Mucosa of descending colon (tissue), 3 donors: ENCODE measurements around the gene MRPL36. TPM values are rescaled to one million over a fixed set of nuclear protein-coding genes. Genes with fewer than 3 reads are reported as not detected.

ENCODE experiments used
- ATAC-seq: fragments of 200-7000 bp; cut with Tn5 transposase; one replicate; pipeline ENCODE4 v1.9.1; 2020; ENCODE audit warnings: mild to moderate bottlenecking, moderate library complexity
- DNase-seq, 3 donors: peaks; one replicate each; pipeline ENCODE4 v3.0.0-alpha.2; 2020
- H3K36me3 ChIP-seq: fragments of 200-600 bp; one replicate; pipeline ENCODE4 v1.8.0; 2021; ENCODE audit warnings: low read depth, mild to moderate bottlenecking
- H3K4me1 ChIP-seq: fragments of 200-600 bp; one replicate; pipeline ENCODE4 v1.8.0; 2021; ENCODE audit warnings: low read depth, mild to moderate bottlenecking
- H3K4me3 ChIP-seq: fragments of 200-600 bp; one replicate; pipeline ENCODE4 v1.8.0; 2021; ENCODE audit warnings: mild to moderate bottlenecking
- H3K9me3 ChIP-seq: fragments of 200-600 bp; one replicate; pipeline ENCODE4 v1.8.0; 2021; ENCODE audit warnings: mild to moderate bottlenecking
- intact Hi-C, 2 donors: fragments of 100-400 bp; cut with DNase I in 1 of 2; cut with micrococcal nuclease in 1 of 2; formaldehyde crosslinking; loops; one replicate each; pipeline versions ENCODE4 v1.11.0 to v1.11.1; 2022; cut with DNase I, micrococcal nuclease
- total RNA-seq, 3 donors: library from RNA; stranded (reverse); fragmentation: NEBNext Ultra II Directional in 2 of 3; extraction: Animal tissue kit (Norgen Biotek cat#: 25700) in 2 of 3; gene quantifications; one replicate each; pipeline versions ENCODE4 v1.2.1 to v1.2.4, GENCODE V29; 2021 to 2023
- TF ChIP-seq, protein P1 (sequence below): fragments of 200-600 bp; IDR thresholded peaks from one replicate; pipeline ENCODE4 v1.8.0; 2022; ENCODE audit warnings: antibody characterized with exemption, mild to moderate bottlenecking
- donor health status: DM: no; HTN: no; CAD: no; lungs with moderate emphysema.
- donor health status: DM: no; HTN: no; CAD: no.
- donor health status: DM: no; HTN: yes; CAD: no.

MRPL36 gene
- total RNA-seq, 3 donors from 2014 or later, result 26.3 to 41.4 (median 28.6) TPM

DNA sequence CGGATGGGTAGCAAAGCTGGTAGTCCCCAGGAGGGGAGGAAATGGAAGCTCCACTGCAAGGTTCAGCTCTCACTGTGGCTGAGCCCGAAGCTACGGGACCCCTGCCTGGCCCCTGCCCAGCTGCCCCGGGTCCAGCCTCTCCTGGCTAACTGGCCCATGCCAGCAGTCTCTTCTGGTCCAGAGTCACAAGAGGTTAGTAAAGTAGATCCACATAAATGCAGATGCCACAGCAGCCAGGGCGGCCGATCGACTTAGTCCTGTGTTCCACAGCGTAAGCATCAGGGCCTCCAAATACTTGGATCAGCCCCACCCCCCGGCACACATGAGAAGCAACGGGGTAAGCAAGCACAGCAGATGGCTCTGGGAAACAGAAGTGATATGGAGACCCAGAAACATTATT, 42.1 kb downstream of the MRPL36 start:
- Histone ChIP-seq H3K4me1 (no peaks in the 10 kb centered on the region), H3K9me3 (no peaks in the 10 kb centered on the region), H3K4me3 (no peak overlapping the region), H3K36me3 (no peaks in the 10 kb centered on the region)
- DNase-seq (no peak), ATAC-seq (no peak)
- TF ChIP-seq, protein P1, sequence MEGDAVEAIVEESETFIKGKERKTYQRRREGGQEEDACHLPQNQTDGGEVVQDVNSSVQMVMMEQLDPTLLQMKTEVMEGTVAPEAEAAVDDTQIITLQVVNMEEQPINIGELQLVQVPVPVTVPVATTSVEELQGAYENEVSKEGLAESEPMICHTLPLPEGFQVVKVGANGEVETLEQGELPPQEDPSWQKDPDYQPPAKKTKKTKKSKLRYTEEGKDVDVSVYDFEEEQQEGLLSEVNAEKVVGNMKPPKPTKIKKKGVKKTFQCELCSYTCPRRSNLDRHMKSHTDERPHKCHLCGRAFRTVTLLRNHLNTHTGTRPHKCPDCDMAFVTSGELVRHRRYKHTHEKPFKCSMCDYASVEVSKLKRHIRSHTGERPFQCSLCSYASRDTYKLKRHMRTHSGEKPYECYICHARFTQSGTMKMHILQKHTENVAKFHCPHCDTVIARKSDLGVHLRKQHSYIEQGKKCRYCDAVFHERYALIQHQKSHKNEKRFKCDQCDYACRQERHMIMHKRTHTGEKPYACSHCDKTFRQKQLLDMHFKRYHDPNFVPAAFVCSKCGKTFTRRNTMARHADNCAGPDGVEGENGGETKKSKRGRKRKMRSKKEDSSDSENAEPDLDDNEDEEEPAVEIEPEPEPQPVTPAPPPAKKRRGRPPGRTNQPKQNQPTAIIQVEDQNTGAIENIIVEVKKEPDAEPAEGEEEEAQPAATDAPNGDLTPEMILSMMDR, result no peak
- intact Hi-C loops, result no loop called here

DNA sequence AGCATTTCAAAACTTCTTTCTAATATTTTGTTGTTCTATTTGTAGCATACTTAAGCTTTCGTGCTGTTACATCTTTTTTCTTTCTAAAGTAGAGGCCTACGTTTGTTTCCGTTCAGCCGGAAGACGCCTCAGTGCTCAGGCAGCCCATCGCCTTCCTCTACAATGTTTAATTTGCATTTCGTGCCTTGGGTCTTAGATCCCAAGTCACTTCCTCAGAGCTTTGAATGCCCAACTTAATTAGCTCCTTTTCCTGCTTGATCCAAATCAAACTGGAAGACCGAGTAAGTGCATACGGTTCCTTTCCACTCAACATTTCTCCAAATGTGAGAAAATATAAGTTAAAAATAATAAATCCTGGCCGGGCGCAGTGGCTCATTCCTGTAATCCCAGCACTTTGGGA, 43.2 kb downstream of the MRPL36 start:
- no peaks in the 10 kb centered on the region for H3K36me3 ChIP-seq
- TF ChIP-seq, protein P1, result no peak
- ATAC-seq, result no peak
- H3K9me3 ChIP-seq, result no peaks in the 10 kb centered on the region
- H3K4me1 ChIP-seq, result no peaks in the 10 kb centered on the region
- intact Hi-C loops, result no loop called here
- no peak overlapping the region for H3K4me3 ChIP-seq
- DNase-seq, result no peak

DNA sequence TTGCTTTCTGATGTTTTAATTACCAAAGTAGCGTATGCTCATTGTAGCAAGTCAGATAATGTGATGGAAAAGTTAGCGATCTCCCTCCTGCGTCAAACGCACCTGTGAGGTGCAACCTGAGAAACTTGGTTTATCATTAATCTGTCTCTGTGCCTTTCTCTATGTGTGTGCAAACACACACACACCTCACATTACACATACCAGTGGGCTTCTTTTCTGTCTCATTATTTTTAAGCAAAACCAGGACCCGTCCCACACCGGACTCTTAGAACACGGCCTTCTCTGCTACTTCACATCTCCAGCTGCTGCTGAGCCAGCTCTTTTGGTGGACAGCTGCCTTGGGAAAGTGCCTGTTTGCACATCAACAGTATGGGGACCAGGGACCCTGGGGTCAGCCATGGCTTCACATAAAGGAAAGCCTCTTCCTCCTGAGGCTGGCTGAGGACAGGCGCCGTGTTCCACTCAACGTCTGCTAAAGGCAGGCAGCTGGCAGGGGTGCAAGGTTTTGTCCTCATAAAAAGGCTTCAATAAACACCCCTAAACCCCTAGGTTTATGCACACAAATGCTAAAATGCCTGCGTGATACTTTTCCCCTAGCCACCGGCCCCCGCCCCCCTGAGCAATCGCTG, 44.2 kb downstream of the MRPL36 start:
- Histone ChIP-seq H3K9me3 (no peaks in the 10 kb centered on the region), H3K4me3 (no peak overlapping the region), H3K36me3 (no peaks in the 10 kb centered on the region), H3K4me1 (no peaks in the 10 kb centered on the region)
- TF ChIP-seq, protein P1, result no peak
- intact Hi-C loops, result no loop called here
- DNase-seq, result no peak
- no peak for ATAC-seq

DNA sequence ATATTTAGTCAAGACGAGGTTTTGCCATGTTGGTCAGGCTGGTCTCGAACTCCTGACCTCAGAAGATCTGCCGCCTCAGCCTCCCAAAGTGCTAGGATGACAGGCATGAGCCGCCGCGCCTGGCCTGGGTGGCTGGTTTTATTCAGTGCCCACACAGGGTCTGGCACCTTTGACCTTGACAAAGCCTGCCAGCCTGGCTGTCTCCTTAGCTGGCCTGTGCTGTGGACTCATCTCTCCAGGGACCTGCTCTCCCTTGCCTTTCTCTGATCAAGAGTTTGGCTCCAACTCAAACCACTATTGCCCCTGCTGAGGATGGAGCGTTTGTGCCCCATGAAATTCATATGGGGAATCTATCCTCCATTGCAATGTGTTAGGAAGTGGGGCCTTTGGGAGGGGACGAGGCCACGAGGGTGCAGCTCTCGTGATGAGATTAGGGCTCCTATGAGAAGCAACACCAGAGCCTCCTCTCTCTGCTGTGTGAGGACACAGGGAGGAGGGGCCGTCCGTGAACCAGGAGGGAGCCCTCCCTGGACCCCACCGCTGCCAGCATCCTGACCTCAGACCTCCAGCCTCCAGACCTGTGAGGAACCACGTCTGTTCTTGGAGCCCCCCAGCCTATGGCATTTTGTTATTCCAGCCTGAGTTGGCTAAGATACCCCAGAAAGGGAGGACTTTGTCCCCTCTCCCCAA, 45.0 kb downstream of the MRPL36 start:
- intact Hi-C loops, result no loop called here
- ATAC-seq, result no peak
- H3K4me3 ChIP-seq, result no peak overlapping the region
- TF ChIP-seq, protein P1, result no peak
- H3K4me1 ChIP-seq, result no peaks in the 10 kb centered on the region
- peak in 1 of 3 donors; percentile 19 for DNase-seq
- H3K9me3 ChIP-seq, result no peaks in the 10 kb centered on the region
- H3K36me3 ChIP-seq, result no peaks in the 10 kb centered on the region

DNA sequence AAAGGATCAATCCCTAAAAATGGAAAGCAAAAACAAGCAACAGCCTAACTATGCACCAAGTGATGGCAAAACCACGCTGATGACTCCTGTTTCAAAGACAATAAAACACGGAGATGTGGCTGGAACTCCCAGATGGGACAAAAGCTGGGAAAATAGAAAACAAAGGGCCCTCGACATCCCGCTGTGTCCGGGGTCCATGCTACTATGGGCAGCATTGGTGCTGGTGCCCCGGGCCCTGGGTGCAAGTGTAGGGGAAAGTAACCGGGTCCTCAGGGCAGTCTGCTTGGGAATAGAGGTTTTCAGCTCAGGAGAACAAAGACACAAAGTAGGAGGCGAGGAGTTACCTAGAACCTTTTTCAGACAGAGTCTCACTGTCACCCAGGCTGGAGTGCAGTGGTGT, 46.1 kb downstream of the MRPL36 start:
- intact Hi-C loops, result no loop called here
- no peak for DNase-seq
- no peak overlapping the region for H3K4me3 ChIP-seq
- no peak for ATAC-seq
- H3K9me3 ChIP-seq, result no peaks in the 10 kb centered on the region
- TF ChIP-seq, protein P1, result no peak
- H3K36me3 ChIP-seq, result no peaks in the 10 kb centered on the region
- H3K4me1 ChIP-seq, result no peaks in the 10 kb centered on the region
